Endothelial cell of umbilical vein (primary cell): ENCODE data around the gene SLIT1. TPM values are rescaled to one million over a fixed set of nuclear protein-coding genes. Genes with fewer than 3 reads are reported as not detected.

Experiments
- BruUV-seq: library from RNA; stranded (reverse); fragments of 400-500 nt; replicated peaks from 2 replicates; lab custom pipeline; 2021; lab: Mats Ljungman, UMichigan
- CTCF ChIA-PET: fragments of 300-600, 350-600 bp; sonication (Branson Sonifier 250); formaldehyde crosslinking; loops from one replicate; lab custom pipeline; 2021; ENCODE audit warnings: antibody characterized with exemption, inconsistent platforms; lab: Charles Lee
- POLR2A ChIA-PET: fragments of 300-600, 350-600 bp; sonication (Branson Sonifier 250); formaldehyde crosslinking; loops from one replicate; lab custom pipeline; 2021; ENCODE audit warnings: antibody characterized with exemption, inconsistent platforms; lab: Charles Lee
- DNase-seq: peaks from one replicate; pipeline ENCODE4 v3.0.0-alpha.2; 2011; ENCODE audit warnings: low read depth, low spot score
- FAIRE-seq: peaks from 2 replicates; lab custom pipeline; 2011; peaks lifted over from hg19 to GRCh38; lab: Jason Lieb, UNC
- H2AFZ ChIP-seq: 2 replicates; pipeline ENCODE4 v1.6.0; 2012; ENCODE audit warnings: low read depth, low read length, control low read depth, inconsistent platforms
- H3K27ac ChIP-seq: 2 replicates; pipeline ENCODE4 v1.5.1; 2011; ENCODE audit warnings: low read depth, mild to moderate bottlenecking, control low read depth, low read length, moderate library complexity; ENCODE audit not compliant: insufficient read depth
- H3K27me3 ChIP-seq, 2 experiments: 2 replicates each; pipeline versions ENCODE4 v1.6.0 to v1.6.1; 2011; ENCODE audit warnings: low read length in 2 of 2, mixed read lengths in 1 of 2; ENCODE audit not compliant: control insufficient read depth in 2 of 2, insufficient read depth in 2 of 2
- H3K36me3 ChIP-seq, 2 experiments: 2 replicates in 1 of 2; 3 replicates in 1 of 2; pipeline ENCODE4 v1.5.1; 2011; ENCODE audit warnings: low read length in 2 of 2, mild to moderate bottlenecking in 1 of 2, moderate library complexity in 1 of 2; ENCODE audit not compliant: control insufficient read depth in 2 of 2, insufficient read depth in 2 of 2; ENCODE audit errors: extremely low read depth in 1 of 2
- H3K4me1 ChIP-seq: 3 replicates; pipeline ENCODE4 v1.5.1; 2011; ENCODE audit warnings: mild to moderate bottlenecking, low read length; ENCODE audit not compliant: control insufficient read depth, insufficient read depth; ENCODE audit errors: extremely low read depth
- H3K4me2 ChIP-seq: 2 replicates; pipeline ENCODE4 v1.6.1; 2011; ENCODE audit warnings: low read length, control low read depth, mixed read lengths; ENCODE audit not compliant: insufficient read depth
- H3K4me3 ChIP-seq, 3 experiments: fragments of 200-600 bp in 1 of 3; sonication (generic), shearing (Covaris generic) in 1 of 3; replicated peaks in 1 of 3; 2 replicates each; pipeline ENCODE4 v1.5.1; 2011 to 2016; ENCODE audit warnings: control low read depth in 3 of 3, low read length in 3 of 3, mild to moderate bottlenecking in 2 of 3, inconsistent platforms in 1 of 3, low read depth in 1 of 3, moderate library complexity in 1 of 3; ENCODE audit not compliant: insufficient read depth in 1 of 3
- H3K79me2 ChIP-seq: 2 replicates; pipeline ENCODE4 v1.6.0; 2012; ENCODE audit warnings: low read length, inconsistent platforms; ENCODE audit not compliant: control insufficient read depth, insufficient read depth
- H3K9ac ChIP-seq: replicated peaks from 2 replicates; pipeline ENCODE3; 2011; ENCODE audit warnings: low read length, control low read depth; ENCODE audit not compliant: insufficient read depth; ENCODE audit errors: extremely low read depth
- H3K9me1 ChIP-seq: replicated peaks from 3 replicates; pipeline ENCODE4 v1.6.0; 2011; ENCODE audit warnings: mild to moderate bottlenecking, low read length; ENCODE audit not compliant: control insufficient read depth, insufficient read depth; ENCODE audit errors: extremely low read depth
- H3K9me3 ChIP-seq: replicated peaks from 2 replicates; pipeline ENCODE4 v1.5.1; 2012; ENCODE audit warnings: low read length, inconsistent platforms; ENCODE audit not compliant: control insufficient read depth, insufficient read depth
- H4K20me1 ChIP-seq: replicated peaks from 2 replicates; pipeline ENCODE3; 2011; ENCODE audit warnings: mild to moderate bottlenecking, low read length; ENCODE audit not compliant: control insufficient read depth, insufficient read depth; ENCODE audit errors: extremely low read depth
- CTCF ChIP-seq, 2 donors: IDR thresholded peaks; 1 replicate in 1 of 2; 2 replicates in 1 of 2; pipeline ENCODE4 v1.5.1; 2011; ENCODE audit warnings: low read length in 2 of 2, mild to moderate bottlenecking in 2 of 2, moderate library complexity in 2 of 2, control low read depth in 1 of 2, inconsistent platforms in 1 of 2, low read depth in 1 of 2; ENCODE audit not compliant: insufficient read depth in 1 of 2; ENCODE audit errors: extremely low read depth in 1 of 2
- EZH2 ChIP-seq: IDR thresholded peaks from 2 replicates; pipeline ENCODE4 v1.6.1; 2012; ENCODE audit warnings: borderline replicate concordance, low read depth, mild to moderate bottlenecking, moderate library complexity, low read length, inconsistent platforms; ENCODE audit not compliant: severe bottlenecking
- FOS ChIP-seq: IDR thresholded peaks from 2 replicates; pipeline ENCODE4 v1.6.1; 2011; ENCODE audit warnings: mild to moderate bottlenecking, low read length, moderate library complexity, borderline replicate concordance; ENCODE audit not compliant: insufficient read depth
- GATA2 ChIP-seq: IDR thresholded peaks from 2 replicates; pipeline ENCODE4 v1.7.0; 2011; ENCODE audit warnings: low read depth, mild to moderate bottlenecking, moderate library complexity, mixed read lengths, low read length; ENCODE audit not compliant: insufficient read length, insufficient read depth
- JUN ChIP-seq: IDR thresholded peaks from 2 replicates; pipeline ENCODE4 v1.6.1; 2011; ENCODE audit warnings: borderline replicate concordance, low read depth; ENCODE audit not compliant: insufficient read length, insufficient read depth
- MAX ChIP-seq: IDR thresholded peaks from 2 replicates; pipeline ENCODE4 v1.6.1; 2011; ENCODE audit not compliant: insufficient read depth, insufficient read length
- MYC ChIP-seq: IDR thresholded peaks from one replicate; pipeline ENCODE4 v1.6.1; 2011; ENCODE audit warnings: mild to moderate bottlenecking, low read depth, low read length
- POLR2A ChIP-seq: IDR thresholded peaks from 2 replicates; pipeline ENCODE4 v1.6.1; 2012; ENCODE audit warnings: low read depth, mild to moderate bottlenecking, control low read depth, low read length
- POLR2AphosphoS5 ChIP-seq: IDR thresholded peaks from 2 replicates; pipeline ENCODE4 v1.6.1; 2012; ENCODE audit warnings: low read depth, mild to moderate bottlenecking, control low read depth, low read length, moderate library complexity; ENCODE audit not compliant: insufficient read depth
- dilution Hi-C: fragments of 300-500 bp; cut with MboI; formaldehyde crosslinking; loops from one replicate; pipeline ENCODE4 v1.15.0; 2019; ENCODE audit warnings: low sequenced_read_pairs; ENCODE audit not compliant: extremely low pct_ligation_motif_present
- intact Hi-C: fragments of 100-400 bp; cut with micrococcal nuclease; formaldehyde crosslinking; loops from one replicate; pipeline ENCODE4 v1.10.0; 2022
- polyA plus RNA-seq, 4 experiments: library from polyadenylated mRNA; depleted of rRNA in 3 of 4; stranded (reverse) in 3 of 4; unstranded in 1 of 4; fragments of >200 nt; gene quantifications; 2 replicates each; pipeline versions ENCODE4 v1.2.1 to v1.2.3, GENCODE V29; 2011 to 2012; ENCODE audit warnings: missing spikeins in 1 of 4
- total RNA-seq: library from RNA; stranded (reverse); gene quantifications from 2 replicates; pipeline ENCODE4 v1.2.3, GENCODE V29; 2021

SLIT1 gene
- total and polyA plus RNA-seq, 2 donors (not counting 3 experiments of a cell fraction or from before 2014, with no cell fraction given), result 0.04 to 0.20 TPM

- Histone ChIP-seq H3K79me2 (no peaks in the 10 kb centered on the region), H3K4me3 (no peak overlapping the region), H3K36me3 (no peaks in the 10 kb centered on the region), H3K9me3 (no peaks in the 10 kb centered on the region), H3K9ac (no peak overlapping the region), H3K9me1 (no peaks in the 10 kb centered on the region), H2AFZ (no peak overlapping the region), H3K27me3 (peaks cover 0 to 6% of the 10 kb centered on the region in 2 experiments), H3K27ac (no peak overlapping the region), H4K20me1 (no peaks in the 10 kb centered on the region), H3K4me1 (no peaks in the 10 kb centered on the region), H3K4me2 (no peak overlapping the region)
- BruUV-seq, result no TSS peak
- DNase-seq, result peak; percentile 57
- TF ChIP-seq MYC, result no peak
- peak; percentile 85 to 97 for TF ChIP-seq CTCF (IDR thresholded peaks at IDR 0.05; ENCODE audit: extremely low read depth in 1 of 2, insufficient read depth in 1 of 2, low read depth in 1 of 2, low read length in 2 of 2)
- intact Hi-C loops, result loop anchor here (1.0 to 5.0 kb wide), 4 partner anchors 35 to 276 kb away; no protein-coding TSS in a partner anchor
- FAIRE-seq, result peak; percentile 88
- ChIA-PET CTCF (interaction anchor here (0.8 to 4.5 kb wide), 33 partner anchors 9 to 495 kb away, joined by 3 to 83 read pairs (median 5); partner anchors contain the start of gene TM9SF3), POLR2A (no interaction called here)
- dilution Hi-C loops, result no loop called here
Observed at GRCh38 chr10:97081621-97082235, 104.0 kb downstream of the SLIT1 start.

GRCh38 chr10:97080051-97080776 lies 105.5 kb downstream of the SLIT1 start:
- Histone ChIP-seq H3K79me2 (no peaks in the 10 kb centered on the region), H3K27me3 (peaks cover 0 to 6% of the 10 kb centered on the region in 2 experiments), H3K36me3 (no peaks in the 10 kb centered on the region), H3K4me2 (no peak overlapping the region), H3K9ac (no peak overlapping the region), H3K4me3 (no peak overlapping the region), H4K20me1 (no peaks in the 10 kb centered on the region), H3K4me1 (no peaks in the 10 kb centered on the region), H2AFZ (no peak overlapping the region), H3K9me3 (no peaks in the 10 kb centered on the region), H3K9me1 (no peaks in the 10 kb centered on the region), H3K27ac (no peak overlapping the region)
- DNase-seq, result no peak
- no peak for TF ChIP-seq MAX
- no peak for TF ChIP-seq MYC
- no peak for TF ChIP-seq EZH2
- no peak for TF ChIP-seq FOS
- TF ChIP-seq JUN, result no peak
- no peak for TF ChIP-seq GATA2
- no peak for TF ChIP-seq CTCF (IDR thresholded peaks at IDR 0.05; ENCODE audit: extremely low read depth in 1 of 2, insufficient read depth in 1 of 2, low read depth in 1 of 2, low read length in 2 of 2)
- TF ChIP-seq POLR2A, result no peak
- no peak for TF ChIP-seq POLR2AphosphoS5
- no peak for FAIRE-seq
- ChIA-PET POLR2A (no interaction called here), CTCF (interaction anchor here (0.8 to 4.5 kb wide), 9 partner anchors 8 to 154 kb away, joined by 3 to 83 read pairs (median 11); no protein-coding TSS in a partner anchor)
- dilution Hi-C loops, result no loop called here
- no TSS peak for BruUV-seq
- intact Hi-C loops, result loop anchor here (2.0 to 5.0 kb wide), 2 partner anchors 37 to 277 kb away; no protein-coding TSS in a partner anchor
